Aorta (tissue), 5 donors: ENCODE data around the gene BMP6. TPM values are rescaled to one million over a fixed set of nuclear protein-coding genes. Genes with fewer than 3 reads are reported as not detected.
A peak's percentile ranks its signal among the peaks of the same experiment; 100 is the strongest.

ENCODE experiments used
- ATAC-seq: fragments of 200-7000 bp; cut with Tn5 transposase; one replicate; pipeline ENCODE4 v1.9.1; 2022; ENCODE audit warnings: moderate library complexity; ENCODE audit not compliant: low FRiP score
- DNase-seq, 2 donors: peaks; one replicate each; pipeline ENCODE4 v3.0.0-alpha.2; 2020
- H3K27ac ChIP-seq, 2 donors: one replicate each; pipeline ENCODE4 v1.5.1; 2013; ENCODE audit warnings: low read length in 2 of 2, mild to moderate bottlenecking in 2 of 2, moderate library complexity in 2 of 2, control low read depth in 1 of 2, inconsistent platforms in 1 of 2, low read depth in 1 of 2
- H3K27me3 ChIP-seq, 2 donors: one replicate each; pipeline ENCODE4 v1.6.1; 2013; ENCODE audit warnings: control low read depth in 1 of 2, low read length in 1 of 2, mild to moderate bottlenecking in 1 of 2, moderate library complexity in 1 of 2; ENCODE audit not compliant: insufficient read depth in 2 of 2, control insufficient read depth in 1 of 2
- H3K36me3 ChIP-seq, 2 donors: one replicate each; pipeline ENCODE4 v1.6.1; 2013; ENCODE audit warnings: control low read depth in 1 of 2, low read length in 1 of 2, mild to moderate bottlenecking in 1 of 2; ENCODE audit not compliant: insufficient read depth in 2 of 2, control insufficient read depth in 1 of 2
- H3K4me1 ChIP-seq, 2 donors: one replicate each; pipeline ENCODE4 v1.6.1; 2013; ENCODE audit warnings: low read length in 2 of 2, control low read depth in 1 of 2, mild to moderate bottlenecking in 1 of 2, moderate library complexity in 1 of 2; ENCODE audit not compliant: insufficient read depth in 2 of 2, control insufficient read depth in 1 of 2
- H3K4me3 ChIP-seq, 2 donors: one replicate each; pipeline ENCODE4 v1.5.1; 2013; ENCODE audit warnings: low read length in 2 of 2, control low read depth in 1 of 2, mild to moderate bottlenecking in 1 of 2
- H3K9me3 ChIP-seq: one replicate; pipeline ENCODE4 v1.6.1; 2013; ENCODE audit warnings: mild to moderate bottlenecking, low read length; ENCODE audit not compliant: control insufficient read depth
- WGBS, 2 donors: extraction: QIAGEN DNeasy Blood & Tissue Kit; methylation state at CpG; one replicate each; pipeline ENCODE4 v1.1.7; 2013; 5-methylcytosine and 5-hydroxymethylcytosine counted together
- intact Hi-C, 2 donors: fragments of 100-400 bp; cut with DNase I; formaldehyde crosslinking; loops; one replicate each; pipeline versions ENCODE4 v1.14.2 to v1.15.0; 2022
- long read RNA-seq, 2 donors: library from polyadenylated mRNA; unstranded; transcript quantifications; one replicate each; pipeline ENCODE4 v2.0.0, GENCODE V29; 2020 to 2021
- polyA plus RNA-seq, 2 donors: library from polyadenylated mRNA; stranded (reverse); fragments of 200-250 nt; gene quantifications; one replicate each; pipeline ENCODE4 v1.2.3, GENCODE V29; 2013
- total RNA-seq, 2 donors: library from RNA; stranded (reverse); fragmentation: NEBNext Ultra II Directional; extraction: Animal tissue kit (Norgen Biotek cat#: 25700); gene quantifications; one replicate each; pipeline ENCODE4 v1.2.1, GENCODE V29; 2021
- donor health status: healthy with polysubstance abuse.
- donor health status: Bipolar disorder and iron deficiency.
- donor health status: DM: no; HTN: no; CAD: no.
- donor health status: DM: no; HTN: no; CAD: no.
- donor health status: DM: yes; HTN: yes; CAD: no.

BMP6 gene
- total RNA-seq (1 to 10 TPM; 1.2 to 5.2 TPM), polyA plus RNA-seq (1 to 10 TPM; 3.6 to 4.4 TPM)
- long read RNA-seq, donor 1, partial matches to known transcripts: 0 of 2 reads
- long read RNA-seq, donor 1, other reads (novel, unspliced or antisense): 2 of 2 reads
- long read RNA-seq, donor 2, partial matches to known transcripts: 1 of 9 reads
- long read RNA-seq, donor 2, other reads (novel, unspliced or antisense): 4 of 9 reads

DNA sequence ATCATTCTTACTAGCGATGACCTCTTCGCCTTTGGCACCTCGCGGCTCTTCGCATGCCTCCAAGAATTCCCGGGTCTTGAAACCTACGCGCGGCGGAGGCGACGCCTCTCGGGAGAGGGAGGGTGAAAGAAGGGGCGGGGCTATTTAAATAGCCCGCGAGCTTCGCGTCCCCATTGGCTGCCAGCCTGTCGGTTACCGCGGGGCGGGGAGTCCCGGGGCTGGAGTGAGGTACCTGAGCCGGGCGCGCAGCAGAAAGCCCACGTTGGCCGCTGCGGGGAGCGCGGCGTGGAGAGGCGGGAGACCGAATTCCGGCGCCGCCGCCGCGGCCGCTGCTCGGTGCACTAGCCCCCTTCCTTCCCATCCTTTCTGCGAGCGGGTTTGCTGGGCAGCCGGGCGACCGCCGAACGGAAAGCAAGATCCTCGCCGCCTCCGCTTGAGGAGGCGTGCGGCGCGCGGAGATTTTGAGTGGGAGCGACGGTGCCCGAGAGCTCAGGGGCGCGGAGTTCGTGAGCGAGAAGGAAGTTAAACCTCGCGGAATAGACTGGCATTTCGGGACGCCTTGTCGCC is at the start of gene BMP6:
BMP6 (plus strand) TSS at position 251 of the 567 bp plus-strand sequence. CDS start 857 bp downstream, outside the sequence.
- H3K36me3 ChIP-seq: no peaks in the 10 kb centered on the region
- peak within 1 kb of the TSS; percentile 9 to 47 for H3K4me3 ChIP-seq
- H3K27me3 ChIP-seq: no peaks in the 10 kb centered on the region
- no peaks in the 10 kb centered on the region for H3K9me3 ChIP-seq
- peak; percentile 86 to 93 for DNase-seq
- WGBS, 2 donors: 0% methylated on average over 68 to 69 of the region's 69 CpGs
- no peaks in the 10 kb centered on the region for H3K4me1 ChIP-seq
- intact Hi-C loops: loop anchor here (5.0 to 10.0 kb wide), 3 partner anchors 189 to 281 kb away; partner anchors contain the start of gene TXNDC5 (in 1 of the 2)
- no peak within 1 kb of the TSS for H3K27ac ChIP-seq
- peak; percentile 94 for ATAC-seq

- 89 to 90% methylated on average over 5 of the region's 5 CpGs for WGBS, 2 donors
- DNase-seq: no peak
- intact Hi-C loops: no loop called here
- Histone ChIP-seq H3K36me3 (no peaks in the 10 kb centered on the region), H3K27ac (no peak overlapping the region), H3K9me3 (peaks cover 1% of the 10 kb centered on the region), H3K4me1 (no peaks in the 10 kb centered on the region), H3K4me3 (no peak overlapping the region), H3K27me3 (peaks cover 1 to 7% of the 10 kb centered on the region in 2 donors)
- no peak for ATAC-seq
Observed at GRCh38 chr6:7677229-7677628, 48.7 kb upstream of the BMP6 start.

DNA sequence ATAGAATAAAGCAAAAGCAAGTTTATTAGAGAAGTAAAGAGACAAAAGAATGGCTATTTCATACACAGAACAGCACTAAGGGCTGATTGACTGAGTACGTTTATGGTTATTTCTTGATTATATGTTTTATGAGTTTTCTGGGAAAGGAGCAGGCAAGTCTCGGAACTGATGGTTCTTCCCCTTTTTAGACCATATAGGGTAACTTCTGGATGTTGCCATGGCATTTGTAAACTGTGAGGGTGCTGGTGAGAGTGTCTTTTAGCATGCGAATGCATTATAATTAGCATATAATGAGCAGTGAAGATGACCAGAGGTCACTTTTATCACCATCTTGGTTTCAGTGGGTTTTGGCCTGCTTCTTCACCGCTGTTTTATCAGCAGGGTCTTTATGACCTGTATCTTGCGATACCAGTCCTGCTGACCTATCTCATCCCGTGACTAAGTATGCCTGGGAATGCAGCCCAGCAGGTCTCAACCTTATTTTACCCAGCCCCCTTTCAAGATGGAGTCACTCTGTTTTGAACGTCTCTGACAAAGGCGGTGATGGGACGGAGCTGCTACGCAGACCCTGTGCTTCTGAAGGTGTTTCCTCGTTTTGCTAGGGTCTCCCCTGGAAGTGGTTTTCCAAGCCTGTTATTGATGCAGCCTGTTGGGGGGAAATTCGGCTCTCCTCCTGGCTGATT is 45.4 kb upstream of the BMP6 start:
- no peak for ATAC-seq
- intact Hi-C loops: no loop called here

GRCh38 chr6:7681449-7681848 is 44.5 kb upstream of the BMP6 start:
- Histone ChIP-seq H3K36me3 (no peaks in the 10 kb centered on the region), H3K27ac (no peak overlapping the region), H3K4me1 (no peaks in the 10 kb centered on the region), H3K9me3 (peaks cover 1% of the 10 kb centered on the region), H3K27me3 (peaks cover 1 to 7% of the 10 kb centered on the region in 2 donors), H3K4me3 (no peak overlapping the region)
- WGBS, 2 donors: 47 to 49% methylated on average over 4 of the region's 4 CpGs
- intact Hi-C loops: no loop called here
- ATAC-seq: no peak
- no peak for DNase-seq

More for the DNA sequence above, 45.4 kb upstream of the BMP6 start:
- H3K27me3 ChIP-seq: peaks cover 1 to 7% of the 10 kb centered on the region in 2 donors
- H3K9me3 ChIP-seq: peaks cover 1% of the 10 kb centered on the region
- no peak overlapping the region for H3K27ac ChIP-seq
- no peaks in the 10 kb centered on the region for H3K4me1 ChIP-seq
- H3K36me3 ChIP-seq: no peaks in the 10 kb centered on the region
- 77 to 80% methylated on average over 12 of the region's 12 CpGs for WGBS, 2 donors
- no peak overlapping the region for H3K4me3 ChIP-seq
- no peak for DNase-seq

DNA sequence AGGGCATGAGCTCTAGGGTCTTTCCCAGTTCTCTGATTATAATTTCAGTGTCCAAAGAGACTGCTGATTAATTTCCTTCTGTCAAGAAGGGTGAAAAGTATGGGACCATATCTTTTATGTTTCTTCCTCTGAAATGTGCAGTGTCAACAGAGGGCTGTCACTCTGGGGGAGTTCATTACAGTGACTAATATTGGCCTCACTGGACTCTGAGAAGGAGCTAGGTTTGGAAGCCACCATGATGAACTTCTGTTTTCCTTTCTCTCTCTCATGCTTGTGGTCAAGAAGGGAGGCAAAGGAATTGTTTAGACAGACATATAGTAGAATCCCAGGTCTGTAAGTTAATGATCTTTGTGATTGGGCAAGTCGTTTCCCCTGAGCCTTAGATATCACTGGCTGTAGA is 41.8 kb upstream of the BMP6 start:
- intact Hi-C loops: no loop called here
- Histone ChIP-seq H3K36me3 (no peaks in the 10 kb centered on the region), H3K27me3 (peaks cover 1 to 7% of the 10 kb centered on the region in 2 donors), H3K4me1 (no peaks in the 10 kb centered on the region), H3K4me3 (no peak overlapping the region), H3K9me3 (peaks cover 1% of the 10 kb centered on the region), H3K27ac (no peak overlapping the region)
- no peak for ATAC-seq
- WGBS, 2 donors: 17 to 26% methylated on average over 1 of the region's 1 CpG
- no peak for DNase-seq

DNA sequence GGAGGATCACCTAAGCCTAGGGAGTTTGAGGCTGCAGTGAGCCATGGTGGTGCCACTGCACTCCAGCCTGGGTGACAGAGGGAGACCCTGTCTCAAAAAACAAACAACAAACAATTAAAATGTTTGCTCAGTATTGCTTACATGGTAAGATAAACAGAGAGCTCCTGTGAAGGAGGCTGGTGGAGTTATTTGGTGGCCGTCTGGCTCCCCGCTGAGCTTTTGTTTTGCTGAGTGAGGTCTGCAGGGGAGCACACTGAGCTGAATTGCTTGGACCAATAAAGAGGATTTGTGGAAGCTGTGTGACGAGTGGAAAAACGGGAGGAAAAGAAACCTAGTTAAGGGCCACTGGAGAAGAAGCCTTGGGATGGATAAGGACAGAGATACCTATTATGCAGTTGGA is 41.1 kb upstream of the BMP6 start:
- Histone ChIP-seq H3K27me3 (peaks cover 1 to 7% of the 10 kb centered on the region in 2 donors), H3K27ac (no peak overlapping the region), H3K4me3 (no peak overlapping the region), H3K9me3 (no peaks in the 10 kb centered on the region), H3K4me1 (no peaks in the 10 kb centered on the region), H3K36me3 (no peaks in the 10 kb centered on the region)
- WGBS, 2 donors: 37 to 40% methylated on average over 4 of the region's 4 CpGs
- DNase-seq (no peak), ATAC-seq (no peak)
- intact Hi-C loops: no loop called here

DNA sequence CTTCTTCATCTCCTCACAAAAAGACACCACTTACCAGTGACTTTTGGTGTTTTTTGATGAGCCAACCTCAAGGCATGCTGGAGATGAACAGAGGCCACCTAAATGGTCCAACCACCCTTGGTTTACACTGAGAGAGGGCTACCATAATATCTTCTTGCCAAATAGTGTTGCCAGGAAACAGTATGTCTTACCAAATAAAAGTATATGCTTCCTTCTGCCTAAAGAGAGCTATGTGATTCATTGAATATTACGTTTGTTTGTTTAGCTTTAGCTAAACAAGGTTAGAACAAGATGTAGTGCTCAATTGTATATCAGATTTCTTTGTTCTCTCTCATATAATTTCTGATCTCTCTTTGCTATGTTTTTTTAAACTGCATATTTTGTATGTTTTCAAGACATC is 40.6 kb upstream of the BMP6 start:
- DNase-seq (no peak), ATAC-seq (no peak)
- no peaks in the 10 kb centered on the region for H3K36me3 ChIP-seq
- no peaks in the 10 kb centered on the region for H3K4me1 ChIP-seq
- H3K4me3 ChIP-seq: no peak overlapping the region
- peaks cover 1 to 7% of the 10 kb centered on the region in 2 donors for H3K27me3 ChIP-seq
- no peaks in the 10 kb centered on the region for H3K9me3 ChIP-seq
- intact Hi-C loops: no loop called here
- WGBS, 2 donors: 53 to 64% methylated on average over 1 of the region's 1 CpG
- no peak overlapping the region for H3K27ac ChIP-seq

- no peaks in the 10 kb centered on the region for H3K36me3 ChIP-seq
- ATAC-seq: no peak
- no peak for DNase-seq
- no peaks in the 10 kb centered on the region for H3K27me3 ChIP-seq
- intact Hi-C loops: no loop called here
- no peaks in the 10 kb centered on the region for H3K4me1 ChIP-seq
- no peaks in the 10 kb centered on the region for H3K9me3 ChIP-seq
- 67 to 70% methylated on average over 8 of the region's 8 CpGs for WGBS, 2 donors
- no peak overlapping the region for H3K4me3 ChIP-seq
- no peak overlapping the region for H3K27ac ChIP-seq
Observed at GRCh38 chr6:7687145-7688111, 38.5 kb upstream of the BMP6 start.
